NB4 (cell line): ENCODE data around the gene KRTAP1-1.

ENCODE experiments used
- POLR2A ChIP-seq: IDR thresholded peaks from 2 replicates; pipeline ENCODE4 v1.6.1; 2011; ENCODE audit warnings: mild to moderate bottlenecking; ENCODE audit not compliant: insufficient read length; ENCODE audit errors: extremely low read depth
- TF ChIP-seq, protein P1 (sequence below): IDR thresholded peaks from one replicate; pipeline ENCODE4 v1.5.1; 2012; ENCODE audit warnings: low read depth, low read length

DNA sequence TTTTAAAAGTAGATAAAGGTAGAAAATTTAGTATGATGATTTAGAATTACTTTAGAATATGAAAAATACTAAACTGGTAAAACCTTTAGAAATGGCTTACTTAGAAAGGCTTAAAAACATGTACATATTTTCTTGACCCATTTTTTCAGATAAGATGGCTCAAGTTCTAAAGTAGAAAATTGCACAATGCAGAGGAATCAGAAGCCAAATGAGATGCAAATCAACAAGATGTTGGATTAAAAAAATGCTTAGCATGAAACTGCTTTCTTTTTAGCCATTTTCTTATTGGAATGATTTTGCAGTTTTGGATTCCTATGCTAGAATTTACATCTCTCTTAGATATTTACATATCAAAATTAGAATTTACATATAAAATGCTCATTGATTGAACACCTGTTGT is 30.8 kb downstream of the KRTAP1-1 start:
- TF ChIP-seq, protein P1, sequence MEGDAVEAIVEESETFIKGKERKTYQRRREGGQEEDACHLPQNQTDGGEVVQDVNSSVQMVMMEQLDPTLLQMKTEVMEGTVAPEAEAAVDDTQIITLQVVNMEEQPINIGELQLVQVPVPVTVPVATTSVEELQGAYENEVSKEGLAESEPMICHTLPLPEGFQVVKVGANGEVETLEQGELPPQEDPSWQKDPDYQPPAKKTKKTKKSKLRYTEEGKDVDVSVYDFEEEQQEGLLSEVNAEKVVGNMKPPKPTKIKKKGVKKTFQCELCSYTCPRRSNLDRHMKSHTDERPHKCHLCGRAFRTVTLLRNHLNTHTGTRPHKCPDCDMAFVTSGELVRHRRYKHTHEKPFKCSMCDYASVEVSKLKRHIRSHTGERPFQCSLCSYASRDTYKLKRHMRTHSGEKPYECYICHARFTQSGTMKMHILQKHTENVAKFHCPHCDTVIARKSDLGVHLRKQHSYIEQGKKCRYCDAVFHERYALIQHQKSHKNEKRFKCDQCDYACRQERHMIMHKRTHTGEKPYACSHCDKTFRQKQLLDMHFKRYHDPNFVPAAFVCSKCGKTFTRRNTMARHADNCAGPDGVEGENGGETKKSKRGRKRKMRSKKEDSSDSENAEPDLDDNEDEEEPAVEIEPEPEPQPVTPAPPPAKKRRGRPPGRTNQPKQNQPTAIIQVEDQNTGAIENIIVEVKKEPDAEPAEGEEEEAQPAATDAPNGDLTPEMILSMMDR = no peak
- TF ChIP-seq POLR2A = no peak
